ENCODE results near the gene CHSY3.

- TF ChIP-seq CTCF (tag by site-specific recombination; IDR thresholded peaks at IDR 0.05) (no peak), ZNF324 (tag by site-specific recombination; IDR thresholded peaks at IDR 0.05) (no peak), HOXA7 (CRISPR knock-in tag; IDR thresholded peaks at IDR 0.05; ENCODE audit: borderline replicate concordance) (no peak), ZNF629 (tag by site-specific recombination; IDR thresholded peaks at IDR 0.05) (no peak), ZNF121 (tag by site-specific recombination; IDR thresholded peaks at IDR 0.05) (no peak), ZFP41 (tag by site-specific recombination; IDR thresholded peaks at IDR 0.05; ENCODE audit: borderline replicate concordance) (no peak), ZNF311 (tag by site-specific recombination; IDR thresholded peaks at IDR 0.05; ENCODE audit: borderline replicate concordance) (no peak)
Observed at GRCh38 chr5:130102960-130103359, 198.7 kb downstream of the CHSY3 start.

All from HEK293 (cell line).